GM21381 (cell line): Measurements from ENCODE around the gene PPT2.

ENCODE experiments used
- ATAC-seq: cut with Tn5 transposase; IDR thresholded peaks from one replicate; pipeline ENCODE4 v1.9.1; 2021; ENCODE audit warnings: mild to moderate bottlenecking, moderate library complexity; ENCODE audit not compliant: unreplicated experiment

Gene PPT2

GRCh38 chr6:32153564-32154513 is at the start of gene PPT2:
Gene PPT2, plus strand, starts transcription at chr6:32154141. Its CDS starts 454 bp downstream, at chr6:32154595.
- no peak for ATAC-seq

GRCh38 chr6:32105433-32105832 is 48.5 kb upstream of the PPT2 start:
- no peak for ATAC-seq

- no peak for ATAC-seq
These were observed 46.5 kb upstream of the PPT2 start for GRCh38 chr6:32107406-32107805.

GRCh38 chr6:32108094-32108627 is 45.8 kb upstream of the PPT2 start:
- no peak for ATAC-seq

GRCh38 chr6:32108727-32109113 is 45.2 kb upstream of the PPT2 start:
- ATAC-seq, result no peak

- ATAC-seq, result no peak
These were observed 44.7 kb upstream of the PPT2 start, which contains the start of gene TNXB for GRCh38 chr6:32109114-32109764. Gene TNXB, minus strand, starts transcription at chr6:32109338. Its CDS starts 11,140 bp downstream, at chr6:32098198.

- no peak for ATAC-seq
These were observed 44.2 kb upstream of the PPT2 start for GRCh38 chr6:32109765-32110160.

GRCh38 chr6:32110632-32111031 is 43.3 kb upstream of the PPT2 start:
- ATAC-seq, result no peak

- ATAC-seq, result no peak
These were observed 42.4 kb upstream of the PPT2 start for GRCh38 chr6:32111424-32112066.

- no peak for ATAC-seq
These were observed 41.4 kb upstream of the PPT2 start for GRCh38 chr6:32112431-32112980.

GRCh38 chr6:32113386-32114352 is 40.3 kb upstream of the PPT2 start:
- no peak for ATAC-seq

GRCh38 chr6:32114796-32115195 is 39.1 kb upstream of the PPT2 start:
- ATAC-seq, result no peak

GRCh38 chr6:32115623-32116022 is 38.3 kb upstream of the PPT2 start:
- ATAC-seq, result no peak

- no peak for ATAC-seq
These were observed 37.3 kb upstream of the PPT2 start for GRCh38 chr6:32116674-32117073.

- no peak for ATAC-seq
These were observed 36.5 kb upstream of the PPT2 start for GRCh38 chr6:32117461-32117860.

- ATAC-seq, result no peak
These were observed 34.9 kb upstream of the PPT2 start for GRCh38 chr6:32118782-32119628.

GRCh38 chr6:32120573-32121059 is 33.3 kb upstream of the PPT2 start:
- ATAC-seq, result no peak

GRCh38 chr6:32123681-32124080 is 30.3 kb upstream of the PPT2 start:
- ATAC-seq, result no peak

- ATAC-seq, result no peak
These were observed 27.1 kb upstream of the PPT2 start for GRCh38 chr6:32126880-32127279.
